Measurements from ENCODE around the gene CA5A.
A peak's percentile ranks its signal among the peaks of the same experiment; 100 is the strongest.

The CA5A gene

GRCh38 chr16:87847467-87847784 lies 88.9 kb downstream of the CA5A start:
- H3K36me3 Mint-ChIP-seq (ENCODE audit: insufficient read depth), result peaks cover 47% of the 10 kb centered on the region
- no peak for ATAC-seq (replicated peaks; ENCODE audit: extremely low read depth, poor library complexity, severe bottlenecking)

GRCh38 chr16:87846705-87847466 lies 89.4 kb downstream of the CA5A start:
- Mint-ChIP-seq H3K36me3 (ENCODE audit: insufficient read depth) (peaks cover 44% of the 10 kb centered on the region), H3K27me3 (no peaks in the 10 kb centered on the region), H3K4me1 (no peaks in the 10 kb centered on the region), H3K9me3 (no peaks in the 10 kb centered on the region), H3K4me3 (no peak overlapping the region), H3K27ac (ENCODE audit: low read depth) (no peak overlapping the region)
- DNase-seq (ENCODE audit: low spot score in 2 of 2) (no peak), ATAC-seq (replicated peaks; ENCODE audit: extremely low read depth, poor library complexity, severe bottlenecking) (no peak)

More at GRCh38 chr16:87847467-87847784, 88.9 kb downstream of the CA5A start:
- H3K9me3 Mint-ChIP-seq, result no peaks in the 10 kb centered on the region
- H3K27ac Mint-ChIP-seq (ENCODE audit: low read depth), result no peak overlapping the region
- no peaks in the 10 kb centered on the region for H3K27me3 Mint-ChIP-seq
- no peak for DNase-seq (ENCODE audit: low spot score in 2 of 2)
- H3K4me1 Mint-ChIP-seq, result no peaks in the 10 kb centered on the region
- H3K4me3 Mint-ChIP-seq, result no peak overlapping the region

- Mint-ChIP-seq H3K27ac (ENCODE audit: low read depth) (no peak overlapping the region), H3K36me3 (ENCODE audit: insufficient read depth) (peaks cover 46% of the 10 kb centered on the region), H3K4me1 (no peaks in the 10 kb centered on the region), H3K9me3 (no peaks in the 10 kb centered on the region), H3K4me3 (no peak overlapping the region), H3K27me3 (no peaks in the 10 kb centered on the region)
- ATAC-seq (replicated peaks; ENCODE audit: extremely low read depth, poor library complexity, severe bottlenecking) (no peak), DNase-seq (ENCODE audit: low spot score in 2 of 2) (no peak)
These were observed 90.3 kb downstream of the CA5A start for GRCh38 chr16:87845807-87846619.

GRCh38 chr16:87845213-87845612 lies 91.1 kb downstream of the CA5A start:
- Mint-ChIP-seq H3K27ac (ENCODE audit: low read depth) (no peak overlapping the region), H3K27me3 (no peaks in the 10 kb centered on the region), H3K4me3 (no peak overlapping the region), H3K9me3 (no peaks in the 10 kb centered on the region), H3K4me1 (no peaks in the 10 kb centered on the region), H3K36me3 (ENCODE audit: insufficient read depth) (peaks cover 44% of the 10 kb centered on the region)
- DNase-seq (ENCODE audit: low spot score in 2 of 2) (no peak), ATAC-seq (replicated peaks; ENCODE audit: extremely low read depth, poor library complexity, severe bottlenecking) (no peak)

- Mint-ChIP-seq H3K4me3 (no peak overlapping the region), H3K27ac (ENCODE audit: low read depth) (no peak overlapping the region)
- ATAC-seq (replicated peaks; ENCODE audit: extremely low read depth, poor library complexity, severe bottlenecking), result no peak
These were observed 91.5 kb downstream of the CA5A start for GRCh38 chr16:87844809-87845208.

GRCh38 chr16:87844120-87844733 lies 92.1 kb downstream of the CA5A start:
- Mint-ChIP-seq H3K27ac (ENCODE audit: low read depth) (no peak overlapping the region), H3K4me1 (no peaks in the 10 kb centered on the region), H3K9me3 (no peaks in the 10 kb centered on the region), H3K36me3 (ENCODE audit: insufficient read depth) (peaks cover 46% of the 10 kb centered on the region), H3K4me3 (no peak overlapping the region), H3K27me3 (no peaks in the 10 kb centered on the region)
- DNase-seq (ENCODE audit: low spot score in 2 of 2), result no peak
- no peak for ATAC-seq (replicated peaks; ENCODE audit: extremely low read depth, poor library complexity, severe bottlenecking)

More at GRCh38 chr16:87844809-87845208, 91.5 kb downstream of the CA5A start:
- H3K9me3 Mint-ChIP-seq, result no peaks in the 10 kb centered on the region
- DNase-seq (ENCODE audit: low spot score in 2 of 2), result no peak
- H3K36me3 Mint-ChIP-seq (ENCODE audit: insufficient read depth), result peaks cover 44% of the 10 kb centered on the region
- no peaks in the 10 kb centered on the region for H3K4me1 Mint-ChIP-seq
- H3K27me3 Mint-ChIP-seq, result no peaks in the 10 kb centered on the region

- Mint-ChIP-seq H3K27ac (ENCODE audit: low read depth) (peak overlapping the region; percentile 35), H3K36me3 (ENCODE audit: insufficient read depth) (peaks cover 47% of the 10 kb centered on the region), H3K4me3 (no peak overlapping the region), H3K27me3 (no peaks in the 10 kb centered on the region), H3K4me1 (no peaks in the 10 kb centered on the region), H3K9me3 (no peaks in the 10 kb centered on the region)
- DNase-seq (ENCODE audit: low spot score in 2 of 2), result no peak
- ATAC-seq (replicated peaks; ENCODE audit: extremely low read depth, poor library complexity, severe bottlenecking), result no peak
These were observed 92.6 kb downstream of the CA5A start for GRCh38 chr16:87843678-87844105.

- no peaks in the 10 kb centered on the region for H3K27me3 Mint-ChIP-seq
These were observed 94.0 kb downstream of the CA5A start for GRCh38 chr16:87842209-87842869.

GRCh38 chr16:87841340-87842208 lies 94.8 kb downstream of the CA5A start:
- no peaks in the 10 kb centered on the region for H3K9me3 Mint-ChIP-seq
- ATAC-seq (replicated peaks; ENCODE audit: extremely low read depth, poor library complexity, severe bottlenecking), result no peak

More at GRCh38 chr16:87842209-87842869, 94.0 kb downstream of the CA5A start:
- Mint-ChIP-seq H3K9me3 (no peaks in the 10 kb centered on the region), H3K27ac (ENCODE audit: low read depth) (peak overlapping the region; percentile 35), H3K4me3 (no peak overlapping the region), H3K4me1 (no peaks in the 10 kb centered on the region), H3K36me3 (ENCODE audit: insufficient read depth) (peaks cover 48% of the 10 kb centered on the region)
- DNase-seq (ENCODE audit: low spot score in 2 of 2), result no peak
- ATAC-seq (replicated peaks; ENCODE audit: extremely low read depth, poor library complexity, severe bottlenecking), result no peak

GRCh38 chr16:87840271-87840978 lies 95.9 kb downstream of the CA5A start:
- ATAC-seq (replicated peaks; ENCODE audit: extremely low read depth, poor library complexity, severe bottlenecking), result no peak
- Mint-ChIP-seq H3K36me3 (ENCODE audit: insufficient read depth) (peaks cover 55% of the 10 kb centered on the region), H3K9me3 (no peaks in the 10 kb centered on the region), H3K4me1 (no peaks in the 10 kb centered on the region), H3K27ac (ENCODE audit: low read depth) (peak overlapping the region; percentile 22), H3K27me3 (no peaks in the 10 kb centered on the region), H3K4me3 (no peak overlapping the region)
- DNase-seq (ENCODE audit: low spot score in 2 of 2), result no peak

More at GRCh38 chr16:87841340-87842208, 94.8 kb downstream of the CA5A start:
- Mint-ChIP-seq H3K4me1 (no peaks in the 10 kb centered on the region), H3K27ac (ENCODE audit: low read depth) (no peak overlapping the region), H3K27me3 (no peaks in the 10 kb centered on the region), H3K4me3 (no peak overlapping the region), H3K36me3 (ENCODE audit: insufficient read depth) (peaks cover 51% of the 10 kb centered on the region)
- DNase-seq (ENCODE audit: low spot score in 2 of 2), result no peak

GRCh38 chr16:87839542-87840270 lies 96.6 kb downstream of the CA5A start:
- Mint-ChIP-seq H3K4me1 (no peaks in the 10 kb centered on the region), H3K27ac (ENCODE audit: low read depth) (peak overlapping the region; percentile 22), H3K27me3 (no peaks in the 10 kb centered on the region), H3K9me3 (no peaks in the 10 kb centered on the region), H3K36me3 (ENCODE audit: insufficient read depth) (peaks cover 50% of the 10 kb centered on the region), H3K4me3 (no peak overlapping the region)
- no peak for DNase-seq (ENCODE audit: low spot score in 2 of 2)
- ATAC-seq (replicated peaks; ENCODE audit: extremely low read depth, poor library complexity, severe bottlenecking), result no peak
